H9 (cell line): Measurements from ENCODE around the gene INSIG1. TPM values are rescaled to one million over a fixed set of nuclear protein-coding genes. Genes with fewer than 3 reads are reported as not detected.

ENCODE experiments used
- DNase-seq: peaks from one replicate; pipeline ENCODE4 v3.0.0-alpha.2; 2017
- H2AFZ ChIP-seq: one replicate; pipeline ENCODE4 v1.6.1; 2013; ENCODE audit warnings: mild to moderate bottlenecking, low read length, control low read depth, moderate library complexity
- H2AK5ac ChIP-seq: 2 replicates; pipeline ENCODE4 v1.6.1; 2013; ENCODE audit warnings: low read length, control low read depth, mixed read lengths; ENCODE audit not compliant: insufficient read length
- H2BK120ac ChIP-seq: one replicate; pipeline ENCODE4 v1.6.1; 2013; ENCODE audit warnings: low read depth, mild to moderate bottlenecking, low read length, control low read depth, inconsistent platforms; ENCODE audit not compliant: poor library complexity, severe bottlenecking
- H2BK12ac ChIP-seq: 2 replicates; pipeline ENCODE4 v1.6.1; 2013; ENCODE audit warnings: low read length, control low read depth, mixed read lengths, low read depth; ENCODE audit not compliant: insufficient read length
- H2BK15ac ChIP-seq: 2 replicates; pipeline ENCODE4 v1.6.1; 2013; ENCODE audit warnings: low read depth, low read length, control low read depth
- H2BK20ac ChIP-seq: one replicate; pipeline ENCODE4 v1.6.1; 2013; ENCODE audit warnings: low read depth, mild to moderate bottlenecking, low read length, control low read depth, inconsistent platforms; ENCODE audit not compliant: poor library complexity, severe bottlenecking
- H2BK5ac ChIP-seq: 2 replicates; pipeline ENCODE4 v1.6.1; 2013; ENCODE audit warnings: low read length, control low read depth, mixed read lengths; ENCODE audit not compliant: insufficient read length
- H3K14ac ChIP-seq: 2 replicates; pipeline ENCODE4 v1.6.1; 2013; ENCODE audit warnings: low read length, control low read depth; ENCODE audit not compliant: insufficient read depth
- H3K18ac ChIP-seq: 2 replicates; pipeline ENCODE4 v1.6.1; 2013; ENCODE audit warnings: low read depth, mild to moderate bottlenecking, mixed read lengths, low read length, control low read depth; ENCODE audit not compliant: insufficient read length
- H3K23ac ChIP-seq: 2 replicates; pipeline ENCODE4 v1.6.1; 2013; ENCODE audit warnings: low read length, control low read depth, mixed read lengths, low read depth; ENCODE audit not compliant: insufficient read length
- H3K23me2 ChIP-seq: 2 replicates; pipeline ENCODE4 v1.6.1; 2013; ENCODE audit warnings: low read depth, mild to moderate bottlenecking, mixed read lengths, low read length, control low read depth; ENCODE audit not compliant: insufficient read length, poor library complexity, severe bottlenecking
- H3K27ac ChIP-seq: 2 replicates; pipeline ENCODE4 v1.5.1; 2013; ENCODE audit warnings: low read length, control low read depth, mixed read lengths, low read depth; ENCODE audit not compliant: insufficient read length
- H3K27me3 ChIP-seq: 2 replicates; pipeline ENCODE4 v1.6.1; 2013; ENCODE audit warnings: low read length, control low read depth, inconsistent platforms; ENCODE audit not compliant: insufficient read depth
- H3K4ac ChIP-seq: 2 replicates; pipeline ENCODE4 v1.6.1; 2013; ENCODE audit warnings: low read depth, mild to moderate bottlenecking, control low read depth, inconsistent platforms, low read length, moderate library complexity
- H3K4me1 ChIP-seq: 2 replicates; pipeline ENCODE4 v1.6.1; 2013; ENCODE audit warnings: low read length, control low read depth, inconsistent platforms; ENCODE audit not compliant: insufficient read depth
- H3K4me2 ChIP-seq: 2 replicates; pipeline ENCODE4 v1.6.1; 2013; ENCODE audit warnings: low read length, control low read depth, mixed read lengths; ENCODE audit not compliant: insufficient read length, insufficient read depth
- H3K56ac ChIP-seq: 2 replicates; pipeline ENCODE4 v1.6.1; 2013; ENCODE audit warnings: low read depth, mild to moderate bottlenecking, mixed read lengths, low read length, control low read depth; ENCODE audit not compliant: insufficient read length
- H3K79me1 ChIP-seq: 2 replicates; pipeline ENCODE4 v1.6.1; 2013; ENCODE audit warnings: low read depth, mild to moderate bottlenecking, moderate library complexity, low read length, control low read depth, inconsistent platforms; ENCODE audit not compliant: insufficient read depth, poor library complexity, severe bottlenecking
- H3K79me2 ChIP-seq: 2 replicates; pipeline ENCODE4 v1.6.1; 2013; ENCODE audit warnings: low read length, control low read depth, inconsistent platforms; ENCODE audit not compliant: insufficient read depth
- H3K9ac ChIP-seq: 2 replicates; pipeline ENCODE4 v1.6.1; 2013; ENCODE audit warnings: low read length, control low read depth, mixed read lengths; ENCODE audit not compliant: insufficient read length; ENCODE audit errors: extremely low read depth
- H3K9me3 ChIP-seq: one replicate; pipeline ENCODE4 v1.6.1; 2013; ENCODE audit warnings: low read depth, low read length, inconsistent platforms; ENCODE audit not compliant: control insufficient read depth
- H3T11ph ChIP-seq: one replicate; pipeline ENCODE4 v1.6.1; 2013; ENCODE audit warnings: mild to moderate bottlenecking, low read length, control low read depth, inconsistent platforms
- H4K20me1 ChIP-seq: one replicate; pipeline ENCODE4 v1.6.1; 2013; ENCODE audit not compliant: control insufficient read depth, insufficient read length, insufficient read depth
- H4K5ac ChIP-seq: 2 replicates; pipeline ENCODE4 v1.6.1; 2013; ENCODE audit warnings: low read depth, mild to moderate bottlenecking, mixed read lengths, low read length, control low read depth; ENCODE audit not compliant: insufficient read length
- H4K8ac ChIP-seq: replicated peaks from 2 replicates; pipeline ENCODE4 v1.6.1; 2013; ENCODE audit warnings: low read length, control low read depth, mixed read lengths, low read depth; ENCODE audit not compliant: insufficient read length
- H4K91ac ChIP-seq: 2 replicates; pipeline ENCODE4 v1.6.1; 2013; ENCODE audit warnings: low read depth, mild to moderate bottlenecking, moderate library complexity, mixed read lengths, low read length, control low read depth; ENCODE audit not compliant: insufficient read length
- H3K27ac Mint-ChIP-seq, 3 experiments: 2 replicates in 2 of 3; 3 replicates in 1 of 3; pipeline ENCODE4 v1.8.0; 2020 to 2021; ENCODE audit warnings: mixed read lengths in 3 of 3, mild to moderate bottlenecking in 1 of 3, moderate library complexity in 1 of 3
- H3K27me3 Mint-ChIP-seq: 2 replicates; pipeline ENCODE4 v1.8.0; 2021; ENCODE audit warnings: low read depth, mild to moderate bottlenecking, moderate library complexity, mixed read lengths
- H3K36me3 Mint-ChIP-seq, 3 experiments: 2 replicates in 2 of 3; 3 replicates in 1 of 3; pipeline ENCODE4 v1.8.0; 2020 to 2021; ENCODE audit warnings: low read depth in 3 of 3, mixed read lengths in 3 of 3; ENCODE audit not compliant: insufficient read depth in 1 of 3
- H3K4me1 Mint-ChIP-seq, 2 experiments: 2 replicates each; pipeline ENCODE4 v1.8.0; 2020; ENCODE audit warnings: mixed read lengths in 2 of 2
- H3K4me3 Mint-ChIP-seq, 2 experiments: 2 replicates in 1 of 2; 3 replicates in 1 of 2; pipeline ENCODE4 v1.8.0; 2020 to 2021; ENCODE audit warnings: mild to moderate bottlenecking in 2 of 2, mixed read lengths in 2 of 2, moderate library complexity in 1 of 2
- H3K9me3 Mint-ChIP-seq, 2 experiments: 2 replicates in 1 of 2; 3 replicates in 1 of 2; pipeline ENCODE4 v1.8.0; 2020; ENCODE audit warnings: mild to moderate bottlenecking in 2 of 2, mixed read lengths in 2 of 2, moderate library complexity in 1 of 2
- WGBS: extraction: QIAGEN DNeasy Blood & Tissue Kit; methylation state at CpG from one replicate; pipeline ENCODE4 v1.1.7; 2013; ENCODE audit warnings: missing lambda C conversion rate, low lambda C conversion rate, mixed read lengths; ENCODE audit not compliant: insufficient read length; ENCODE audit errors: extremely low coverage; 5-methylcytosine and 5-hydroxymethylcytosine counted together
- total RNA-seq: library from RNA; stranded (reverse); gene quantifications from 2 replicates; pipeline ENCODE4 v1.2.1, GENCODE V29; 2021
- TF ChIP-seq, protein P1 (sequence below): fragments of 200-600 bp; sonication (generic); conservative IDR thresholded peaks from 3 replicates; pipeline ENCODE4 v1.8.0; 2021; ENCODE audit warnings: antibody characterized with exemption, mild to moderate bottlenecking

The INSIG1 gene
- total RNA-seq, 1 experiment from 2014 or later: 23.3 TPM

DNA sequence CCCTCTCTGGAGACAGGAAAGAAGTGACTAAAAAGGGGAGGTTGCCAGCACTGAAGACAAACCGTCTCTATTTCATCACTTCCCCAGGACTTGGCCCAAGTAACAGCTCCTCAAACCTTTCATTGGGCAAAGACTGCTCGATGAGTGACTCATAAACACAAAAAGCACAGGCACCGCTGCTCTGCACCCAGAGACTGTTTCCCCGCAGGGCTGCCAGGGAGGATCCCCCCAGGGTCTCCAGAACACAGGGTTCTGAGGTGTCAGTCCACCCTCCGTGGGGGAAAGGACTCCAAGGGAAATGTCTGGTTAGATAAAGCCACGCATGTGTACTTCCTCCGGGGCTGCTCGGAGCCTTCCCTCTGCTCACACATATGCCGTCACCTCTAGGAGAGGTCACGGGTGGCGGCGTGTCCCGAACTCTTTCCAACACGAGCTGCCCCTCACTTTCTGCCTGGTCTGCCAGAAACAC, 59.9 kb downstream of the INSIG1 start:
- H3K56ac ChIP-seq: no peak overlapping the region
- H3K27me3 ChIP-seq: peaks cover 2% of the 10 kb centered on the region; the same call in 1 of the 2 replicates
- Mint-ChIP-seq H3K36me3 (no peaks in the 10 kb centered on the region), H3K4me3 (no peak overlapping the region), H3K4me1 (peaks cover 16 to 30% of the 10 kb centered on the region in 2 experiments), H3K27ac (no peak overlapping the region), H3K27me3 (peaks cover 89% of the 10 kb centered on the region), H3K9me3 (peaks cover 0 to 9% of the 10 kb centered on the region in 2 experiments; a peak in 2 of 5 replicates)
- H3K79me1 ChIP-seq: no peaks in the 10 kb centered on the region
- no peak overlapping the region for H3K9ac ChIP-seq
- no peaks in the 10 kb centered on the region for H3K4me1 ChIP-seq
- no peaks in the 10 kb centered on the region for H3K23me2 ChIP-seq
- no peak overlapping the region for H3K4ac ChIP-seq
- H2BK12ac ChIP-seq: no peak overlapping the region
- no peak for DNase-seq
- H3K27ac ChIP-seq: no peak overlapping the region
- H3K18ac ChIP-seq: no peak overlapping the region
- H3K4me2 ChIP-seq: no peak overlapping the region
- H4K8ac ChIP-seq: no peak overlapping the region
- TF ChIP-seq, protein P1, sequence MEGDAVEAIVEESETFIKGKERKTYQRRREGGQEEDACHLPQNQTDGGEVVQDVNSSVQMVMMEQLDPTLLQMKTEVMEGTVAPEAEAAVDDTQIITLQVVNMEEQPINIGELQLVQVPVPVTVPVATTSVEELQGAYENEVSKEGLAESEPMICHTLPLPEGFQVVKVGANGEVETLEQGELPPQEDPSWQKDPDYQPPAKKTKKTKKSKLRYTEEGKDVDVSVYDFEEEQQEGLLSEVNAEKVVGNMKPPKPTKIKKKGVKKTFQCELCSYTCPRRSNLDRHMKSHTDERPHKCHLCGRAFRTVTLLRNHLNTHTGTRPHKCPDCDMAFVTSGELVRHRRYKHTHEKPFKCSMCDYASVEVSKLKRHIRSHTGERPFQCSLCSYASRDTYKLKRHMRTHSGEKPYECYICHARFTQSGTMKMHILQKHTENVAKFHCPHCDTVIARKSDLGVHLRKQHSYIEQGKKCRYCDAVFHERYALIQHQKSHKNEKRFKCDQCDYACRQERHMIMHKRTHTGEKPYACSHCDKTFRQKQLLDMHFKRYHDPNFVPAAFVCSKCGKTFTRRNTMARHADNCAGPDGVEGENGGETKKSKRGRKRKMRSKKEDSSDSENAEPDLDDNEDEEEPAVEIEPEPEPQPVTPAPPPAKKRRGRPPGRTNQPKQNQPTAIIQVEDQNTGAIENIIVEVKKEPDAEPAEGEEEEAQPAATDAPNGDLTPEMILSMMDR: no peak
- no peak overlapping the region for H3T11ph ChIP-seq
- no peak overlapping the region for H3K23ac ChIP-seq
- H4K5ac ChIP-seq: no peak overlapping the region
- peaks cover 4% of the 10 kb centered on the region for H4K20me1 ChIP-seq
- no peaks in the 10 kb centered on the region for H3K79me2 ChIP-seq
- no peak overlapping the region for H2BK20ac ChIP-seq
- H2BK15ac ChIP-seq: no peak overlapping the region
- no CpG with 5 or more reads among the region's 14 CpGs for WGBS
- H3K14ac ChIP-seq: no peak overlapping the region
- H3K9me3 ChIP-seq: no peaks in the 10 kb centered on the region
- H2BK5ac ChIP-seq: no peak overlapping the region
- no peak overlapping the region for H2AK5ac ChIP-seq
- no peak overlapping the region for H4K91ac ChIP-seq
- no peak overlapping the region for H2BK120ac ChIP-seq
- no peak overlapping the region for H2AFZ ChIP-seq
